Trophoblast cell (in vitro differentiated cells and primary cell): Measurements from ENCODE around the gene HELQ.

Source experiments
- DNase-seq, 2 donors: peaks; one replicate each; pipeline ENCODE4 v3.0.0-alpha.2; 2016
- H2AFZ ChIP-seq: 2 replicates; pipeline ENCODE4 v1.6.1; 2013; ENCODE audit warnings: low read length, moderate library complexity, mild to moderate bottlenecking; ENCODE audit not compliant: insufficient read depth, poor library complexity
- H2AK5ac ChIP-seq: 2 replicates; pipeline ENCODE4 v1.6.1; 2013; ENCODE audit warnings: mild to moderate bottlenecking, low read length
- H2BK120ac ChIP-seq: 2 replicates; pipeline ENCODE4 v1.6.1; 2013; ENCODE audit warnings: low read length, mild to moderate bottlenecking, moderate library complexity; ENCODE audit not compliant: insufficient read depth, poor library complexity
- H2BK12ac ChIP-seq: 2 replicates; pipeline ENCODE4 v1.6.1; 2013; ENCODE audit warnings: mild to moderate bottlenecking, low read length, moderate library complexity
- H2BK5ac ChIP-seq: 2 replicates; pipeline ENCODE4 v1.6.1; 2013; ENCODE audit warnings: low read length, low read depth, moderate library complexity, mild to moderate bottlenecking; ENCODE audit not compliant: poor library complexity
- H3K14ac ChIP-seq: 2 replicates; pipeline ENCODE4 v1.6.1; 2013; ENCODE audit warnings: mild to moderate bottlenecking, low read length
- H3K18ac ChIP-seq: 2 replicates; pipeline ENCODE4 v1.6.1; 2013; ENCODE audit warnings: mild to moderate bottlenecking, low read length
- H3K23ac ChIP-seq: 2 replicates; pipeline ENCODE4 v1.6.1; 2013; ENCODE audit warnings: low read length
- H3K27ac ChIP-seq: 2 replicates; pipeline ENCODE4 v1.5.1; 2013; ENCODE audit warnings: low read depth, mild to moderate bottlenecking, inconsistent platforms, low read length, moderate library complexity
- H3K27me3 ChIP-seq: 2 replicates; pipeline ENCODE4 v1.6.1; 2013; ENCODE audit warnings: inconsistent platforms, mild to moderate bottlenecking, low read length, moderate library complexity; ENCODE audit not compliant: insufficient read depth
- H3K36me3 ChIP-seq, 2 experiments: 1 replicate in 1 of 2; 2 replicates in 1 of 2; pipeline ENCODE4 v1.6.1; 2013; ENCODE audit warnings: low read length in 2 of 2, mild to moderate bottlenecking in 2 of 2, moderate library complexity in 1 of 2; ENCODE audit not compliant: insufficient read depth in 2 of 2, control insufficient read depth in 1 of 2
- H3K4ac ChIP-seq: 2 replicates; pipeline ENCODE4 v1.6.1; 2013; ENCODE audit warnings: low read depth, mild to moderate bottlenecking, low read length, moderate library complexity
- H3K4me1 ChIP-seq, 2 experiments: 1 replicate in 1 of 2; 2 replicates in 1 of 2; pipeline ENCODE4 v1.6.1; 2013; ENCODE audit warnings: low read length in 2 of 2, mild to moderate bottlenecking in 2 of 2, moderate library complexity in 1 of 2; ENCODE audit not compliant: insufficient read depth in 2 of 2, control insufficient read depth in 1 of 2
- H3K4me2 ChIP-seq: 2 replicates; pipeline ENCODE4 v1.6.1; 2013; ENCODE audit warnings: inconsistent platforms, mild to moderate bottlenecking, low read length, moderate library complexity
- H3K4me3 ChIP-seq: 2 replicates; pipeline ENCODE4 v1.5.1; 2013; ENCODE audit warnings: mild to moderate bottlenecking, low read depth, low read length, inconsistent platforms
- H3K79me1 ChIP-seq: one replicate; pipeline ENCODE4 v1.6.1; 2013; ENCODE audit warnings: low read length
- H3K79me2 ChIP-seq: 2 replicates; pipeline ENCODE4 v1.6.1; 2013; ENCODE audit warnings: low read length, mild to moderate bottlenecking; ENCODE audit not compliant: control insufficient read depth, insufficient read depth, poor library complexity
- H3K9ac ChIP-seq: 2 replicates; pipeline ENCODE4 v1.6.1; 2013; ENCODE audit warnings: mild to moderate bottlenecking, low read length
- H3K9me3 ChIP-seq: 2 replicates; pipeline ENCODE4 v1.6.1; 2013; ENCODE audit warnings: low read depth, mild to moderate bottlenecking, control low read depth, inconsistent platforms, low read length; ENCODE audit not compliant: insufficient read depth
- H4K12ac ChIP-seq: 2 replicates; pipeline ENCODE4 v1.6.1; 2013; ENCODE audit warnings: low read depth, mild to moderate bottlenecking, low read length, moderate library complexity
- H4K8ac ChIP-seq: 2 replicates; pipeline ENCODE4 v1.6.1; 2013; ENCODE audit warnings: low read depth, mild to moderate bottlenecking, low read length, moderate library complexity
- H4K91ac ChIP-seq: one replicate; pipeline ENCODE4 v1.6.1; 2013; ENCODE audit warnings: low read depth, mild to moderate bottlenecking, low read length, moderate library complexity
- WGBS: extraction: QIAGEN DNeasy Blood & Tissue Kit; methylation state at CpG from one replicate; pipeline ENCODE4 v1.1.7; 2013; ENCODE audit warnings: missing lambda C conversion rate; ENCODE audit not compliant: insufficient read length, insufficient coverage; ENCODE audit errors: extremely low coverage; 5-methylcytosine and 5-hydroxymethylcytosine counted together

The HELQ gene

DNA sequence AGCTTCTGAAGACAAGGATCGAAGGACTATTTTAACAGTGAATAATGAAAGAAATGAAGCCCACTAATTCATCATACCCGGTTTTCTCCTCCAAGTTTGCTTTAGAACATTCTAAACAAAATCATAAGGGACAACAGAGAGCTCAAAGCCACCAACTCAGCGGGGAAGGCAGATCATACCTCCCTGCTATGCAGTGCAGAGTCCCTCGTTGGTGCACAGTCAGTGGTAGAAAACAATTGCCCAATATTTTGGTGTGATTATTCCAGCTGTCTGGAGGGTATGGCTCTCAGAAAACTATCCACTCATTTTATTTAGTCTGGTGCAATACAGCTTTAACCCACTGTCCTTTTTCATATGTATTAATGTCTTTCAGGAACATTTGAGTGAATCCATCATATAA lies 61.7 kb downstream of the HELQ start:
- no peak for DNase-seq
- no peak overlapping the region for H2BK12ac ChIP-seq
- no peaks in the 10 kb centered on the region for H3K79me2 ChIP-seq
- no peaks in the 10 kb centered on the region for H3K9me3 ChIP-seq
- H4K91ac ChIP-seq, result no peak overlapping the region
- H3K4me1 ChIP-seq, result peaks cover 0 to 3% of the 10 kb centered on the region in 2 experiments
- no peak overlapping the region for H3K23ac ChIP-seq
- no peak overlapping the region for H3K9ac ChIP-seq
- no peak overlapping the region for H2AFZ ChIP-seq
- H2BK120ac ChIP-seq, result no peak overlapping the region
- no peaks in the 10 kb centered on the region for H3K27me3 ChIP-seq
- no peak overlapping the region for H3K4ac ChIP-seq
- H2BK5ac ChIP-seq, result no peak overlapping the region
- H3K27ac ChIP-seq, result no peak overlapping the region
- H3K14ac ChIP-seq, result no peak overlapping the region
- H3K36me3 ChIP-seq, result no peaks in the 10 kb centered on the region
- no peaks in the 10 kb centered on the region for H3K79me1 ChIP-seq
- H4K12ac ChIP-seq, result no peak overlapping the region
- H4K8ac ChIP-seq, result no peak overlapping the region
- no peak overlapping the region for H3K4me2 ChIP-seq
- no peak overlapping the region for H3K18ac ChIP-seq
- no CpG with 5 or more reads among the region's 4 CpGs for WGBS
- no peak overlapping the region for H2AK5ac ChIP-seq
- no peak overlapping the region for H3K4me3 ChIP-seq

DNA sequence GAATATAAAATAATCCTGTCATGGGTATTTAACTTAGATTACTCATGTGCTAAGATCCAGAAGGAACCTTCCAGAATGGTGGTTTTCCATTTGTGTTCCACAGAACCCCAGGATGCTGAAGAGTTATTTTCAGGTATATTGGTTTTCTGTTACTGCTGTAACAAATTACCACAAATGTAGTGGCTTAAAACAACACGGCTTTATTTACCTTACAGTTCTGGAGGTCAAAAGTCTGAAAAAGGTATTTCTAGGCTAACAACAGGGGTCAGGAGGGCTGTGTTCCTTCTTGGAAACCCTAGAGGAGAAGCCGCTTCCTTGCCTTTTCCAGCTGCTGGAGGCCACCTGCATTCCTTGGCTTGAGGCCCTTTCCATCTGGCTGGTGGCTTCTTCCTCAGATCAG lies 63.1 kb downstream of the HELQ start:
- Histone ChIP-seq H3K14ac (no peak overlapping the region), H2AK5ac (no peak overlapping the region), H2AFZ (no peak overlapping the region), H4K91ac (no peak overlapping the region), H3K27ac (no peak overlapping the region), H3K9me3 (no peaks in the 10 kb centered on the region), H3K4me2 (no peak overlapping the region), H3K27me3 (no peaks in the 10 kb centered on the region), H3K79me1 (peaks cover 3% of the 10 kb centered on the region), H4K8ac (no peak overlapping the region), H3K4me3 (no peak overlapping the region), H3K4me1 (peaks cover 4 to 9% of the 10 kb centered on the region in 2 experiments), H3K23ac (no peak overlapping the region), H3K9ac (no peak overlapping the region), H2BK5ac (no peak overlapping the region), H3K18ac (no peak overlapping the region), H2BK120ac (no peak overlapping the region), H2BK12ac (no peak overlapping the region), H3K36me3 (no peaks in the 10 kb centered on the region), H4K12ac (no peak overlapping the region), H3K4ac (no peak overlapping the region), H3K79me2 (no peaks in the 10 kb centered on the region)
- WGBS, result no CpG with 5 or more reads among the region's 2 CpGs
- no peak for DNase-seq

DNA sequence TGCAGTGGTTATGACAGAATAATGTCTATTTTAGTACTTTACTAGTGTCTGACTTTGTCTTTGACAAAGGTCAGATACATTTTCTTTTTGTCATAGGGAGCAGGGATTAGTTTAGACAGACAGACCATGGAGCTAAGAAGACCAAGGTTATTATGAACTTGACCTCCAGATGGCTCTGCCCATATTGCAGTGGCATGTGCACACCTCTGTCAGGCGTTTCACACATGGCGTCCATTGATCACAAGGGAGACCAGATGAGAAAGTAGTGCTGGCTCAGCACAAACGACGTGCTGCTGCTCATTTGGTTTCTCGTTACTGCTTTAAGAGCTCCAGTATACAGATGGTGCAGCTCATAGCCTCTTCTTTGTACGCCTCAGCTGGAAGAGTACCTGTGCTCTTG lies 64.7 kb downstream of the HELQ start:
- Histone ChIP-seq H3K4me1 (peaks cover 4 to 13% of the 10 kb centered on the region in 2 experiments), H3K14ac (no peak overlapping the region), H4K12ac (no peak overlapping the region), H2BK12ac (no peak overlapping the region), H2BK120ac (no peak overlapping the region), H2AFZ (no peak overlapping the region), H3K4me3 (no peak overlapping the region), H3K79me2 (no peaks in the 10 kb centered on the region), H3K36me3 (no peaks in the 10 kb centered on the region), H3K9ac (no peak overlapping the region), H2BK5ac (no peak overlapping the region), H3K27ac (no peak overlapping the region), H3K27me3 (no peaks in the 10 kb centered on the region), H2AK5ac (no peak overlapping the region), H4K91ac (no peak overlapping the region), H3K4me2 (no peak overlapping the region), H3K4ac (no peak overlapping the region), H4K8ac (no peak overlapping the region), H3K79me1 (peaks cover 5% of the 10 kb centered on the region), H3K23ac (no peak overlapping the region), H3K9me3 (no peaks in the 10 kb centered on the region), H3K18ac (no peak overlapping the region)
- no CpG with 5 or more reads among the region's 6 CpGs for WGBS
- DNase-seq, result no peak

DNA sequence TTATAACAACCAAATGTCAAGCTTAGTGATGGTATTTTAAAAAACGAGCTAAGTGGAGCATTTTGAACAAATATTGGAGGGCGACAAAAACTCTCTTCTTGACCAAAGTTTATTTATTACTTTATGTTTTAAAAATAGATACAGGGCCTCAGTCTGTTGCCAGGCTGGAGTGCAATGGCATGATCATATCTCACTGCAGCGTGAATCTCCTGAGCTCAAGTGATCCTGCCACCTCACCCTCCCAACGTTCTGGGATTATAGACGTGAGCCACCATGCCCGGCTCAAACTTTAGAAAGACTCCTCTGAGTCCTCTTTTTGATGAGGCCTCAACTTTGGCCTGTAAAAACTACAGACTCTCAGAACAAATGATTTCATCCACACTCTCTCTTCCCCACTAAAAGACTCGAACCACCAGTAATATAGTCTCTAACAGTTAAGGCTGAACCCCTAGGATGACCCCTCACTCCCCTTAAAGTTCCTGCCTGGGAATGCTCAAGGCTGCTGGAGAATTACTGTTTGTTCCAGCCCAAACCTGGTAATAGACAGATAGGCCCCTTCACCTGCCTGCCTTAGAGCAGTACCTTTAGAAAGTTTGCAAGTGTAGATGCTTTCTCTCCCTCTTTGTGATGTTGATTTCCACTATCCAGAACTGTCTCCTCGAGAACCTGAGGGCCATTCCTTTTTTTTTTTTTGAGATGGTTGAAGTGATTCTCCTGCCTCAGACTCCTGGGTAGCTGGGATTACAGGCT lies 65.7 kb downstream of the HELQ start:
- DNase-seq, result no peak
- H3K23ac ChIP-seq, result no peak overlapping the region
- H2BK120ac ChIP-seq, result no peak overlapping the region
- no peaks in the 10 kb centered on the region for H3K9me3 ChIP-seq
- H3K4me2 ChIP-seq, result no peak overlapping the region
- no peak overlapping the region for H2BK5ac ChIP-seq
- H3K18ac ChIP-seq, result no peak overlapping the region
- peaks cover 5% of the 10 kb centered on the region for H3K79me1 ChIP-seq
- H2BK12ac ChIP-seq, result no peak overlapping the region
- H2AK5ac ChIP-seq, result no peak overlapping the region
- H4K91ac ChIP-seq, result no peak overlapping the region
- no peaks in the 10 kb centered on the region for H3K79me2 ChIP-seq
- H2AFZ ChIP-seq, result no peak overlapping the region
- H3K9ac ChIP-seq, result no peak overlapping the region
- H3K4me3 ChIP-seq, result no peak overlapping the region
- H3K27ac ChIP-seq, result no peak overlapping the region
- no peaks in the 10 kb centered on the region for H3K27me3 ChIP-seq
- no peak overlapping the region for H3K4ac ChIP-seq
- WGBS, result no CpG with 5 or more reads among the region's 8 CpGs
- H3K36me3 ChIP-seq, result no peaks in the 10 kb centered on the region
- no peak overlapping the region for H3K14ac ChIP-seq
- H4K12ac ChIP-seq, result no peak overlapping the region
- peaks cover 4 to 13% of the 10 kb centered on the region in 2 experiments for H3K4me1 ChIP-seq
- no peak overlapping the region for H4K8ac ChIP-seq
